ENCODE measurements around the gene GID8.

GID8 gene

DNA sequence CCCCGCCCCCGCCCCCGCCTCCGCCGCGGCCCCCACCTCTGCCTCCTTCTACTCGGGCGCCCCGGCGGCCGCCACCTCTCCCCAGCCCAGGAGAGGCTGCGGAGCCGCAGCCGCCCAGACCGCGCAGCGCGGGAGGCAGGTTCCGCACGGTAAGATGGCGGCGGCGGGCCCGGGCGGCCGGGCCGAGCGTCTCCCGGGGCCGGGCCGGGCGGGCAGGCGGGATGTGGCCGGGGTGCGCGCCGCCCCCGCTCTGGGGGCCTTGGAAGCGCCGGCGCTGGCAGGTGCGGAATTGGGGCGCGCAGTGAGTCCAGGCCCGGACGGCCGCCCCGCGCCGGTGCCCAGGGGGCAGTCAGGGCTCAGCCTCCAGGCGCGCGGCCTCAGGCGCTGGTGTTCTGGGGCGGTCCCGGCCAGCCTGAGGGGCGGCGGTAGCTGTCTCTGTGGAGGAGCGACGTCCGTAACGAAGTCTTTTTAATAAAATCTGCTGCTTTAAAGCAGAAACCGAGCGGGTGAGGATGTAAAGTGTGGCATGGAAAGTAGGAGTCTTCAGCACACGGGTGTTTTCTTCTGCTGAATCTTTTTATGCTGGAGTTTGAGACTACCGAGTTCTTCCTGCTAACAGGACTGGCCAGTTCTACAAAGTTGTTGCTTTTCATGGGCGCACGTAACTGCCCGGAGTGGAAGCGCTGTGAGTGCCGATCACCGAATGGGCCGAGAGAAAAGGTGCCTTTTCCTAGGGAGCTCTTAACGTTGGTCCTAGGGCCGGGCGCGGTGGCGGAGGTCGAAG, at the start of gene GID8:
Gene GID8 (plus strand): TSS at position 43 of the 784 bp plus-strand sequence. CDS start 3,356 bp downstream, outside the sequence.
- no peak for DNase-seq

DNA sequence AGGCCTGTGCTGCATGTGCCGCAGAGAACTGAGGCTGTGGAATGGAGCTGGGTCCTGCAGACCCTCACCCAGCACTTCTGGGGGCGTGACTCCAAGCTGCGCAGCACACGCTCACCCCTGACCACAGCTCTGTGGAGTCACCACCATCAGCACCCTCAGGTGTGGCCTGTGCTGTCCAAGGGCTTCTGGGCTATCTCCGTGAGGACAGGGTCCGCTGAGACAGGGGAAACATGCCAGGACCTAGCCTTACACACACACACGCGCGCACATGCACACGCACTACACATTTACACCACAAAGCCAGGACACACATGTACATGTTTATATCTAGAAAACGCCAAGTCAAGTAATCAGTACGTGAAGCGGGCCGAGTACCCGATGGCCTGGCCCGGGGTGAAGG, 49.5 kb upstream of the GID8 start:
- DNase-seq, result no peak

- no peak for DNase-seq
These were observed 49.0 kb upstream of the GID8 start for GRCh38 chr20:62888910-62889309.

GRCh38 chr20:62889411-62889810, 48.5 kb upstream of the GID8 start:
- no peak for DNase-seq

- DNase-seq, result no peak
These were observed 48.1 kb upstream of the GID8 start for GRCh38 chr20:62889871-62890270.

DNA sequence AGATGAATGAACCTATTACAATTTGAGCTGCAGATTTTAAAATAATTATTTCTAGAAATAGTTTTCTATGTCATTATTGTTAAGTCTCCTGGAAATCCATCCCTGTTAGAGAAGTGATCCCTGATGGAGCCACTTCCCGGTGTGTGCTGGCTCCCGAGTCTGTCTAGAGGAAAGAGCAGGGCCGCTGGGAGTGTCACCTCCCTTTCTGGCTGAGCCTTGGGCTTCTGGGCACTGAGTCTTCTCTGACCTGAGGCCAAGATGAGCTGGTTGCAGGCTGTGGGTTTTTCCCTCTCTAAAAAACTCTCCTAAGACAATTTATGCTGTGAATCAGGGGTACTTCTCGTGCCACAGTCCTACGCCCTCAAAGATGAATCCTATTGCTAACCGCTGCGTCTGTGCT, 47.5 kb upstream of the GID8 start:
- DNase-seq, result no peak

GRCh38 chr20:62891111-62891510, 46.8 kb upstream of the GID8 start:
- no peak for DNase-seq

- DNase-seq, result no peak
These were observed 45.3 kb upstream of the GID8 start for GRCh38 chr20:62892348-62893304.

DNA sequence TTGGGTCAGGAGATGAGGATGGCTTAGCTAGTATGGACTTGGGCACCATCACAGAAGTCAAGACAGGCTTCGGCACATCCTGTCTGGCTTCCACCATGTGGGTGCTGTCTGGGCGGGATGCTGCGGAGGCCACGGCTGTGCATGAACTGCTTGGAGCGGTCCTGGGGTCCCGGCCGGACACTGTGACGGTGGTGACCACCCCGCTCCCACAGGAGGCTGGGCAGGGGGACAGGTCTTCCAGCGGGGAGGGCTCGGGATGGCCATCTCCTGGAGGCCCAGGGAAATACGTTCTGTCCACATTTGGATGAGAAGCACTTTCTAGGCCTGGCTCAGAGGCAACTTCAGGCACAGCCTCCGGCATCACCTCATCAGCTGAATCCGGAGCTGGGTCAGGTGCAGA, 44.2 kb upstream of the GID8 start:
- DNase-seq, result no peak

DNA sequence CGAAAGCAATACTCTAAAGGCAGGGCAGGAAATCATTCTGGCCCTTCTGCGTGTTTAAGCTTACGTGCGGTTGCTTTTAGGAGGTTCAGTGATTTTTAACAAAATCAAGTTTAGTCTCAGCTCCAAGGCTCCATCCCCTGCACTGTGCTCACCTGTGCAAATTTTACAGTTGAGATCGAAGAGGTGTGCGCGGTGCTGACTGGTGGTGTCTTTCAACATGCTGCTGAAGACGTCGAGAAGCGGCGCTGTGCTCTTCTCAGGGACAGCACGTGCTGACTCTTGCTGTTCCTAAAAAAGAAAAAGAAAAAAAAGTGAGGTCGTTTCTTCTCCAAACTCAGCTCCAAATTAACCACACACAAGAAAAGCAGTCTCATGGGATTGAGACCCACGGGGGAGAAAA, 43.7 kb upstream of the GID8 start:
- no peak for DNase-seq

GRCh38 chr20:62895539-62895938, 42.4 kb upstream of the GID8 start:
- DNase-seq, result no peak

- DNase-seq, result no peak
These were observed 41.4 kb upstream of the GID8 start for GRCh38 chr20:62896526-62896925.

GRCh38 chr20:62897666-62898065, 40.3 kb upstream of the GID8 start:
- DNase-seq, result peak; percentile 33

- no peak for DNase-seq
These were observed 39.6 kb upstream of the GID8 start for GRCh38 chr20:62898093-62898964.

GRCh38 chr20:62898970-62899632, 38.8 kb upstream of the GID8 start:
- no peak for DNase-seq

GRCh38 chr20:62899633-62900051, 38.3 kb upstream of the GID8 start:
- DNase-seq, result no peak

DNA sequence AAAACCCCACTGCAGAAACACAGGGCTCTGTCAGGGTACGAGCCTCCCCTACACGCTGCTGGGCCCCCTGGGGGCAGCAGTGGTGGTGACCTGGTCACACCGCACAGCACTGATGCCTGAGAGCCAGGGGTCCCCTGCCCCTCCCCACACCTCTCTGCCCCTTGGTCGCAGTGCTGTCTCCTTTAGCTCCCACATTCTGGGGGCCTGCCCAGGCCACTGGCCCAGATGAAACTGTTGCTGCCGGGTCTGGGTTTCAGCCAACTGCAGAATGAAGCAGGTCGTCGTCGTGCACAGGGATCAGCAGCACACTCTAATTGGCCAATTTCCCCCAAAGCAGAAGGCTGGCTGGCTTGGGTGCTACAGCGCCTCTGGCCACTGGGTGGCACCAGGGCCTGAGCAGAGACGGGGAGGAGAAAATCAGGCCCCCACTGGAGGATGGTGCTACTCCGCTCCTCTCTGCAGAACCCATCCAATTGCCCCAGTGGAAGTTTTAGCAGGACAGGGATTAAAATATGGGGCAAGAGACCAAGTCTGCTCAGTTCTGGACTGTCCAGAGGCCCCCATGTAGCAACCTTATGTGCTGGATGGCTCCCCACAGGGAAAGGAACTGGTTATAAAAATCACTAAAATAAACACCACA, 37.8 kb upstream of the GID8 start:
- peak; percentile 78 for DNase-seq

- DNase-seq, result peak; percentile 30
These were observed 37.0 kb upstream of the GID8 start for GRCh38 chr20:62900692-62901584.

DNA sequence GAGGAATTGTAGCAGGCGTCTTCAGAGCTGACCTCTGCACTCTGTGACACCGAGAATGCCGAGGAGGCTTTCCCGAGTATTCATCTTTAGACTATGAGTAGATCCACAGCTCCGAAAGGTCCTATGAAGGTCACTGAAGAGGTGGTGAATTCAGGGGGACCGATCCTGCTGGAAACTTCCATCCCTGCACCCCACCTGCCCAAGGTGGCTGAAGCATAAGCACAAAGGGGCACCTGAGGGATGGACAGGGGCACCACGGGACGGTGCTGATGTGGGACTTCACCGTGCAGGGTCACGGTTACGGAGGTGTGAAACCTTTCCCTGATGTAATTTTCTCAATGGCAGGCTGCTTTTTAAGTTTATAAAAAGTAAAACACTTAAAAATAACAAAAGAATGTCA, 36.1 kb upstream of the GID8 start:
- no peak for DNase-seq

DNA sequence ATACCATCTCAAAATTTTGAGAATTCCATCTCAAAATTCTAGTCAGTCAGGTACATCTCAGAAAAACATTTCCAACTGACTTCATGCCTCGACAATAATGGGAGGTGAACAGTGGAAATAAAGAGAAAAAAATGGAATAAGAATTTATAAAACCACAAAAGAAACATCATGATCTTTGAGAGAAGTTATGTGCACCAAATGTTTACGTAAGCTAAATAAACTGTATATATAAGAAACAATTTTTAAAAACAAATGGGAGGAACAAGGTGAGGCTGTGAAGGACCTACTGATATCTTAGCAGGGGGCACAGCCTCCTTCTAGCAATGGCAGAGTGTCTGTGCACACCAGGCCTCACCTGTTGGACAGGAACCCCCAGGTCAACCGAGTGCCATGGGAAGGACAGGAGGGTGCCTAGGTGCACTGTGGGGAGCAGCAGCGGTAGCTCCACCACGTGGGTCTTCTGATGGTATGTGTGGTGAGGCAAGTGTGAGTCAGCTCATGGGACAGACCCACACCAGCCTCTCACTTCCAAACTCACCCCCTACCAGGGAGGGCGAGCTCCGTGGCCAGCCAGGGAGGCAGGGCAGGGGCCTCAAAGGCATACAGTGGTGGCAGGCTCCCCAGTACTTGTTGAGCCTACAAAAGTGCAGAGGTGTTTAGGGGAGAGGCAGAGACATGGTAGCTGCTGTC, 34.9 kb upstream of the GID8 start:
- no peak for DNase-seq
